UCSD-AML1 (cell line): ENCODE measurements around the gene PTPRK.

Experiments used
- DNase-seq: peaks from one replicate; lab custom pipeline; 2025; ENCODE audit not compliant: unreplicated experiment; lab: John Stamatoyannopoulos, UW

PTPRK gene

GRCh38 chr6:128251445-128252340, 268.7 kb downstream of the PTPRK start:
- DNase-seq: no peak

GRCh38 chr6:128250370-128251070, 269.9 kb downstream of the PTPRK start:
- DNase-seq: no peak

GRCh38 chr6:128249429-128249828, 271.0 kb downstream of the PTPRK start:
- no peak for DNase-seq

- DNase-seq: no peak
These were observed 273.7 kb downstream of the PTPRK start for GRCh38 chr6:128246472-128247260.

GRCh38 chr6:128244751-128245405, 275.5 kb downstream of the PTPRK start:
- DNase-seq: no peak

GRCh38 chr6:128242765-128243403, 277.5 kb downstream of the PTPRK start:
- DNase-seq: no peak

GRCh38 chr6:128241216-128241615, 279.2 kb downstream of the PTPRK start:
- no peak for DNase-seq

GRCh38 chr6:128240024-128240428, 280.4 kb downstream of the PTPRK start:
- DNase-seq: no peak

GRCh38 chr6:128239146-128239545, 281.3 kb downstream of the PTPRK start:
- no peak for DNase-seq

GRCh38 chr6:128238225-128238624, 282.2 kb downstream of the PTPRK start:
- no peak for DNase-seq

- DNase-seq: no peak
These were observed 284.8 kb downstream of the PTPRK start for GRCh38 chr6:128235556-128235955.

GRCh38 chr6:128233531-128233930, 286.9 kb downstream of the PTPRK start:
- no peak for DNase-seq

- no peak for DNase-seq
These were observed 290.0 kb downstream of the PTPRK start for GRCh38 chr6:128230267-128230989.

GRCh38 chr6:128225612-128226011, 294.8 kb downstream of the PTPRK start:
- DNase-seq: no peak

GRCh38 chr6:128216917-128217316, 303.5 kb downstream of the PTPRK start:
- DNase-seq: no peak

GRCh38 chr6:128209771-128210170, 310.6 kb downstream of the PTPRK start:
- DNase-seq: peak; percentile 13

GRCh38 chr6:128208851-128209580, 311.4 kb downstream of the PTPRK start:
- no peak for DNase-seq

- DNase-seq: no peak
These were observed 312.3 kb downstream of the PTPRK start for GRCh38 chr6:128208078-128208477.
